Left renal pelvis (tissue), 4 donors: ENCODE data around the gene AGBL4. TPM values are rescaled to one million over a fixed set of nuclear protein-coding genes. Genes with fewer than 3 reads are reported as not detected.
A peak's percentile ranks its signal among the peaks of the same experiment; 100 is the strongest.

ENCODE experiments used
- DNase-seq, 4 donors: peaks; one replicate each; pipeline ENCODE4 v3.0.0-alpha.2; 2013; ENCODE audit warnings: low read depth in 4 of 4, low spot score in 3 of 4
- polyA plus RNA-seq, 4 donors: library from polyadenylated mRNA; unstranded; fragments of 120-200 nt; gene quantifications; one replicate each; pipeline ENCODE4 v1.2.1, GENCODE V29; 2013; ENCODE audit not compliant: insufficient read length in 4 of 4

Gene AGBL4
- polyA plus RNA-seq, 4 donors = 0.31 to 1.3 (median 1.1) TPM

GRCh38 chr1:48701445-48701844 is 1322.3 kb downstream of the AGBL4 start:
- DNase-seq = no peak

- DNase-seq = no peak
Observed at GRCh38 chr1:48697066-48697707, 1326.6 kb downstream of the AGBL4 start.

GRCh38 chr1:48695161-48695560 is 1328.6 kb downstream of the AGBL4 start:
- DNase-seq = no peak

- no peak for DNase-seq
Observed at GRCh38 chr1:48693674-48694320, 1330.0 kb downstream of the AGBL4 start.

- no peak for DNase-seq
Observed at GRCh38 chr1:48693180-48693579, 1330.6 kb downstream of the AGBL4 start.

- DNase-seq = no peak
Observed at GRCh38 chr1:48692235-48692634, 1331.5 kb downstream of the AGBL4 start.

- DNase-seq = no peak
Observed at GRCh38 chr1:48691429-48692001, 1332.2 kb downstream of the AGBL4 start.

- no peak for DNase-seq
Observed at GRCh38 chr1:48688102-48688760, 1335.5 kb downstream of the AGBL4 start.

GRCh38 chr1:48687282-48688045 is 1336.3 kb downstream of the AGBL4 start:
- peak in 2 of 4 donors; percentile 47 to 51 for DNase-seq

GRCh38 chr1:48686159-48686558 is 1337.6 kb downstream of the AGBL4 start:
- DNase-seq = no peak

- DNase-seq = no peak
Observed at GRCh38 chr1:48684381-48684780, 1339.4 kb downstream of the AGBL4 start.

- no peak for DNase-seq
Observed at GRCh38 chr1:48683839-48684238, 1339.9 kb downstream of the AGBL4 start.

- DNase-seq = no peak
Observed at GRCh38 chr1:48681476-48682305, 1342.1 kb downstream of the AGBL4 start.

- DNase-seq = no peak
Observed at GRCh38 chr1:48680411-48681035, 1343.2 kb downstream of the AGBL4 start.

- DNase-seq = no peak
Observed at GRCh38 chr1:48679859-48680258, 1343.9 kb downstream of the AGBL4 start.

- no peak for DNase-seq
Observed at GRCh38 chr1:48678710-48679505, 1344.8 kb downstream of the AGBL4 start.

GRCh38 chr1:48677306-48678287 is 1346.2 kb downstream of the AGBL4 start:
- DNase-seq = peak in 1 of 4 donors; percentile 35
